Stimulated activated CD4-positive, alpha-beta T cell treated with anti-CD3 and anti-CD28 coated beads, Interleukin-15, amount 100 ng/mL, for 48 hours (primary cell): Measurements from ENCODE around the gene IGFALS.

ENCODE experiments used
- DNase-seq, 2 donors: peaks; one replicate each; pipeline ENCODE4 v3.0.0-alpha.2; 2020; ENCODE audit warnings: low read depth in 2 of 2

IGFALS gene

DNA sequence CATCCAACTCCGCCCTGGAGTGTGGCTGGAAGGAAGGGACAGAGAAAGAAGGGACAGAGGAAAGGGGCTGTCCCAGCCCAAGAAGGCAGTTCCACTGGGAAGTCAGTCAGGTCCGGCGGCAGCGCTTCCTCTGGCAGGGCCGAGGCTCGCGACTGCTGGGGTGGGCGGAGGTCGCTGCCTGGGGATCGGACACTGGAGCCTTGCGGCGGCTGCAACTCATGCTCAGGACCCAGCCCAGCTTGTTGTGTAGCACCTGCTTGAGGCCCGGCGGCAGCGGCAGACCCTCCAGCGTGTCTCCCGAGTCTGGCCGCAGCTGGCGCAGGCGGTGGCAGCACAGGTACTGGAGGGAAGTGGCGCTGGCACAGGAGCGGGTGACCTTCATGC, 16.5 kb downstream of the IGFALS start:
- DNase-seq = no peak

DNA sequence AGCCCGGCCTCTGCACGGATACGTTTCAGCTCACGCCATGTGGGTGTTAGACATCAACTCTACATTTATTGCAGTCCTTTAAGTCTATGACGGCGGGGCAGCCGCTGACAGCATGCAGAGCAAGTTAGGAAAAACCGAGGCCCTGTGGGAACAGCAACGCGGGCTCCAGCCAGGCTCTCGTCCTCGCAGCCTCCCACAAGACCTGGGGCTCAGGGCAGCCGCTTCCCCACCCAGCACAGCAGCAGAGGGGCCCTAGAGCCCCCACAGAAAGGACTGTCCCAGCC, 16.9 kb downstream of the IGFALS start:
- no peak for DNase-seq

DNA sequence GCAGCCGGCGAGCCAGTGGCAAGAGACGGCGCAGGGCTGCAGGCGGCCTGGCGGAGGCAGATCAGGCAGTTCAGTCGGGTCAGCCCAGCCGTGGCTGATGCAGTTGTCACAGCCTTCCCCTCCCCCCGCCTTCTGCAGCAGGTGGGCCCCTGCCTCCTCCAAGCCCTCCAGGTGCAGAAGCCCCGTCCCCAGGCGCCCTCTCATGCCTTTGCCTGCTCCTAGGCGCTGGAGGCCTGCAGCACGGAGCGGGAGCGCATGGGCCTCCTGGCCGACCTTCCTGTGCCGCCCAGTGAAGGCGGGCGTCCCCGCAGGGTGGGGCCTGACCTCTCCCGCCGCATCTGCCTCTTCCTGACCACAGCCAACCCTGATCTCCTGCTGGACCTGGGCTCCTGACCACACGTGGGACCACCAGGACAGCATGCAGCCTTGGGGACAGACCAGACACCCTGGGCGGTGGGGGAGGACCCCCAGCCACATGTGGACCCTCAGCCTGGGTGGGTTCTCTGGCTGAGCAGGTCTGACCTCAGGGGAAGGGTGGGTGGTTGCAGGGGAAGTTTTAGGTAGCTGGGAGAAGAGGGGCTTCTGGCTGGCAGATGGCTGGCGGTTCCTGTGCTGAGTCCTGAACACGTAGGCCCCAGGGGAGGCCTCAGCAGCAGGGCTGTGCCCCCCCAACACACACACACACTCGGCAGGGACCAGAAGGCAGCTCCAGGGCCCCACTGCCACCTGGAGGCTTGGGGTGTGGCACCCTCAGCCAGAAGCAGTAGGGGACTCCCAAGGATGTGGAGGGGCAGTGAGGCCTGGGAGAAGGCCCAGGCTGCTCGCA, 17.4 kb downstream of the IGFALS start:
- no peak for DNase-seq

DNA sequence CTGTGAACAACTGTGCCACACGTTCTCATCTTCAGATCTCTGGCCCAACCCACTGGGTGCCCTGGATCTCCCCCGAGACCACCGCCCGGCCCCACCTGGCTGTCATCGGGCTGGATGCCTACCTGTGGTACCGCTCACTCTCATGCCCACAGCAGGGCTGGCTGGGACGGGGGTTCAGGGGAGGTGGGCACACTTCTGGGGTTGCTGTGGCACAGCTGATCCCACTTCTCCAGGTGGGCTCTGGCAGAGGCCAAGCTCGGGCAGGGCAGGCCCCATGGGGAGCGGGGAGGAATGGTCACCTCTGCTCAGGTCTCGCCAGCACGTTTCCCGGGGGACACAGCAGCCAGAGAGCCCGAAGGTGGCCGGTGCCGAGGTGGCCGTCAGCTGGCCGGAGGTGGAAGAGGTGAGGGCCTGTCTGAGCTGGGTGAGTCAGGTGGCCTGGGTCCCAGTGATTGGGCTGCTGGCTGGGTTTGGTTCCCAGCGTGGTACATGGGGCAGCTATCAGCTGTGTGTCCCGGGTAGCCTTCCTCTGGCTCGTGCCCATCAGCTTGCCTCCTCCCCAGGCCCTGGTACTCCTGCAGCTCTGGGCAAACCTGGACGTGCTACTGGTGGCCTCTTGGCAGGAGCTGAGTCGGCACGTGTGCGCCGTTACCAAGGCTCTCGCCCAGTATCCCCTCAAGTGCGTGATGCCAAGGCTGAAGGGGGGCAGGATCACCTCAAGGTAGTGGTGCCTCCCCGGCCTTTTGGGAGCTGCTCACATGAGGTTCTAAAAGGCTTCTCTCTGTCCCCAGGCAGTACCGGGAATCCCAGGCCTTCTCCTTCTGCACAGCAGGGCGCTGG, 18.3 kb downstream of the IGFALS start:
- no peak for DNase-seq

DNA sequence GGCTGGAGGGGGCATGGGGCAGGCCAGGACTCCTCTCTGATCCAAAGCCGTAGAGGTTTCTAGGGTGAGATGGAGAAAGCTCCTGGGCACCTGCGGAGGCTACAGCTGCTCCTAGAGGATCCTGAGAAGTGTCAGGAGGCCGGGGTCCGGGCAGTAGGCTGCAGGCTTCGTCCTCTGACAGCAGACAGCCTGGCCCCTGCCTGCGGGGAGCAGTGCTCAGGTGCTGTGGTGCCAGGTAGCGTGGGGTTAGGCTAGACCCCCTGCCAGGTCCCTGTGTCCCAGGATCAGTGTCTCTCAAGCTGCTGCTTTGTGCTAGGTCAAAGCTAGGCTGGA, 19.1 kb downstream of the IGFALS start:
- no peak for DNase-seq

DNA sequence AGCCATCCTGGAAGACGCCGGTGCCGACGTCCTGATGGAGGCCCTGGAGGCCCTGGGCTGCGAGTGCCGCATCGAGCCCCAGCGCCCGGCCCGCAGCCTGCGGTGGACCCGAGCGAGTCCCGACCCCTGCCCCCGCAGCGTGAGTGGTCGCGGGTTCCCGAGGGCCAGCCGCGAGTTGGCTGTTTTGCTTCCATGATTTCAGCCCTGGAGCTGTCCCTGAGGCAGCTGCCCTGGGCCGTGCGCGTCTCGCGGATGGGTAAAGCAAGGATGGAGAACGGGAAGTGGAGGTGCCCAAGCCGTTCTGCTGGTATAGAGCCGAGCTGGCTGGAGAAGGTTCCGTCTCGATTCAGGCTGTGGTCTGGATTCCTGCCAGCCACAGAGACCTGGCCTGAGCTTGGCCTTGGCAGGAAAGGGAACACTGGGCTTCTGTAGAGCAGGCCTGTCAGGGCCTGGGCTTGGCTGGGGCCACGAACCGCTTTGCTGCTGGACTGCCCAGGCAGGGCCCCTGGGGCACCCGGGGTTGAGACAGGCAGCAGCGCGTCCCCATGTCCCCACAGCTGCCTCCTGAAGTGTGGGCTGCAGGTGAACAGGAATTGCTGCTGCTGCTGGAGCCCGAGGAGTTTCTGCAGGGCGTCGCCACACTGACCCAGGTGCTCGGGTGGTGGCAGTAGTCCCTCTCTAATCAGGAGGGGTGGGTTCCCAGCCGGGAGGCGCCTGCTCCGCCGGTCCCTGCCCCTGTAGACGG, 19.6 kb downstream of the IGFALS start:
- DNase-seq = no peak

DNA sequence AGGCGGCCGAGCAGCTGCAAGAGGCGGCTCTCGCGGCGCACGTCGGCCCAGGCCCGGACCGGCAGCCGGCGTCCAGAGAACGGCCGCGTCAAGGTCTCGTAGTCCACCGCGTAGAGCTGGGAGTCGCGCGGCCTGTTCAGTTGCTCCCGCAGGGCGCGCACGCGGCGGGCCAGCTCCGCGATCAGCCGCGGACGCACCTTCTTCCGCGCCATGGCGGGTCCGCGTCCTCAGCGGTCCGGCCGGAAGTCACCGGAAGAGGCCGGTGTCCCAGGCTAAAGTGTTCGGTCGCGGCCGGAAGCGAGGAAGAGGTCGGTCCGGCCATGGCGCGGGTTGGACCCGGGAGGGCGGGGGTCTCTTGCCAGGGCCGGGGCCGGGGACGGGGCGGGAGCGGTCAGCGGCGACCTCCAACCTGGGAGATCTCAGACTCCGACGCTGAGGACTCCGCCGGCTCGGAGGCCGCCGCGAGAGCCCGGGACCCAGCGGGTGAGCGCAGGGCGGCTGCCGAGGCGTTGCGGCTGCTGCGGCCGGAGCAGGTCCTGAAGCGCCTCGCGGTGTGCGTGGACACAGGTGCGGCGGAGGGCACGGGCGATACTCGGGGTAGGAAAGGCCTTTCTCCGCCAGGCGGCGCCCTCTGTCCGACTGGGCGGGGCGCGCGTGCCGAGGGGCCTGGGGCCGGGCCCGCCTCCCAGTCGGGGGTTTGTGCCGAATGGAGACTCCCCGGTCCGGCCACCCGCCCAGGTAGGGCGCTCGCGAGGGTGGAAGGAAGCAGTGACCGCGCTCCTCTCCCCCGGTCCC, 20.4 kb downstream of the IGFALS start, which contains the start of gene MRPS34:
Gene MRPS34, minus strand, starts transcription at position 227 of the 795 bp plus-strand sequence. Its CDS starts 15 bp downstream, at position 212.
- DNase-seq = peak; percentile 72 to 76

DNA sequence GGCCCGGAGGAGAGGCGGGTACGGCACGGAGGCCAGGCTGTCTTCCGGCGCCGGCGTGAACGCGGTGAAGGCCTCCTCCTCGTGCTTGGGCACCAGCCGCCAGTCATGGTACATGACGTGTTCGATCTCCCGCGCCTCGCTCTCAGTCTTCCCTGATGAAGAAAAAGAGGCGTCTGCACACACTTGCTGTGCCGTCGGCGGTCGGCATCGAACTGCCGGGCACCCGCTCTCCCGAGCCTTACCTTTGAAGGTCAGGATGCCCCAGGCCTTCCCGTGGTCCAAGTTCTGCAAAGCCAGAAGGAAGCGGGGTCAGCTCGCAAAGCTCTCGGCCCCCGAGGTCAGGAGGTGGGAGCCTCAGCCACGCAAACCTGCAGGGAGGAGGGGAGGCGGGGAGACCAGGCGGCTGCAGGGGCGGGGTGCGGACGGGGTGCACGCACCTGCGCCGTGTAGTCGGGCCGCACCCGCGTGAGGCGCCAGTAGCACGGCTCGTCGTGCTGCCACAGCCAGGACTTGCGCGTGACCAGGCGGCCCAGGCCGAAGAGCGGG, 21.1 kb downstream of the IGFALS start, which contains the start of gene EME2:
Gene EME2, plus strand, starts transcription at position 449 of the 546 bp plus-strand sequence. CDS start 418 bp downstream, outside the sequence.
- DNase-seq = peak; percentile 52 to 58

DNA sequence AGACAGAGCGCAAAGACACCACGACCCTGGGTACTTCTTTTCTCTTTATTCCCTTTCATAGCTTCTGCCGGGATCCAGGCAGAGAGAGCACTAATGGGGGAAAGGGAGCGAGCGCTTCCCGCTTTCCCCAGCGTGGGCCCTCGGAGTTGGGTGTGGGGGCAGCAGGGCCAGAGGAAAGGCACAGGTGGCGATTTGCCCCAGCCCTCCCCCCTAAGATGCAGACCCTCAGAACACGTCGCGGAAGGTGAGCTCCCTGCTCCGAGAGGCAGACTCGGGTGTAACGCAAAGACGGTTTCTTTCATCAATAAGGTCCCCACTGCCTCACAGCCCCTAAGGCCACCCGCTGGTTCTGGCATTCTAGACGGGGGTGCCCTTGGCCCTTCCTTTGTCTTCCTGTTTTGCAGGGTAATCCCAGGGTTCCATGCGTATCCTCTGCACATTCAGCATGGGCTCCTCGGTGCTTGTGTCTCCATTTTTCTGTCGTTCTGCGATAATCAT, 21.6 kb downstream of the IGFALS start:
- no peak for DNase-seq

DNA sequence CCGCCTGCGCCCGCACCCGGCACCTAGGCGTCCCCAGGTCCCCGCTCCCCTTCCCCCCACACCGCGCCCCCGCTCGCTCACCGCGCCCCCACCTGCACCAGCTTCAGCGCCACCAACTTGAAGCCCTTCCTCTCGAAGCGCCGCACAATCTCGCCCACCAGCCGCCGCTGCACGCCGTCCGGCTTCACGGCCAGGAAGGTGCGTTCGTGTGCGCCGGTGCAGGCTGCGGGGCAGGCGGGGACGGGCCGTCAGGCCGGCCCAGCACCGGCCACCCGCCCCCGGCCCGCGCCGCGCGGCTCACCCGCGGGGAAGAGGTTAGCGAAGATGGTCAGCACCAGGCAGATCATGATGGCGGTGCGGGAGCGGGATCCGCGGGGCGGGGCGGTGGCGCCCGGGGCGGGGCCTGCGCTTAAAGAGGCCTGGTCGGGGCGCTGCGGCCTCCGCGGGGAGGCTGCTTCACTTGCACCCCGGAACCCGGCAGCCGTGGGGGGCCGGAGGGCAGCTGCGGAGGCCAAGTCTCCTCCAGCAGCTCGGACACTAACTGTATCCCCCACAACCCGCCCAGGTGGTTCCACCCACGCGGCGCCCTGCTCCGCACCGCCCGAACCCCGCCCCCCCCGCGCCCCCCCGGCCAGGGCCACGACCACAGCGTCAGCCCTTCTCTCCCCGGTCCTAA, 22.2 kb downstream of the IGFALS start, which contains the start of gene NME3:
Gene NME3, minus strand, starts transcription at position 356 of the 676 bp plus-strand sequence. Its CDS starts 9 bp downstream, at position 347.
- DNase-seq = peak; percentile 63 to 75

DNA sequence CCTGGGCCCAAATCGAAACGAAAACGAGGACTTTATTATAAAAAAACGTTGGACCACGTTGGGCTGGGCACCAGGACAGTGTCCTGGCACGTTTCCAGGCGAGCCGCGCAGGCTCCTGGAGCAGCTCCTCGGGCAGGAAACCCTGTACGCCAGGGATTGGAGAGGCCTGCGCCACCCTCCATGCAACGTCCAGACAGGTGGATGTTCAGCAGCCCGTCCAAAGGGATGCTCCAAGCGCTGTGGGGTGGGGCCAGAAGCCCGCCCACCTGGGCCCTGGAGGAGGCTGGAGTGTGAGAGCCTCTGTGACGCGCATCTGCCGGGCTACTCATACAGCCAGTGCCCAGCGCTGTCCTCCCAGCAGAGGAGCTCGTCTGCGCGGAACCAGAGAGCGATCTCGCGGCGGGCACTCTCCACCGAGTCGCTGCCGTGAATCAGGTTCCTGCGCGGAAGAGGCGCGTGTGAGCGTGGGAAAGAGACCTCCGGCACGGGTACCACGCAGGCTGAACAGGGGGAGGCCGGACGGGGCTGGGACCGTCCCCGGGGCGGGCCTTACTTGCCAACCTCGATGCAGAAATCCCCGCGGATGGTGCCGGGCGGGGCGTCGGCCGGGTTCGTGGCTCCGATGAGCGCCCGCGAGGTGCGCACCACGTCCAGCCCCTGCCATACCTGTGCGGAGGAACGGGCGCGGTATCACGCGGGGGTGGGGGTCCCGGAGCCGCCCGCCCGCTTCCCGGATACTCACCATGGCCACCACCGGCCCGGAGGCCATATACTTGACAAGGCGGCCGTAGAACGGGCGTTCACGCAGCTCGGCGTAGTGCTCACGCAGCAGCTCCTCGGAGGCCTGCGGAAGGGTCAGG, 22.9 kb downstream of the IGFALS start:
- DNase-seq = no peak

DNA sequence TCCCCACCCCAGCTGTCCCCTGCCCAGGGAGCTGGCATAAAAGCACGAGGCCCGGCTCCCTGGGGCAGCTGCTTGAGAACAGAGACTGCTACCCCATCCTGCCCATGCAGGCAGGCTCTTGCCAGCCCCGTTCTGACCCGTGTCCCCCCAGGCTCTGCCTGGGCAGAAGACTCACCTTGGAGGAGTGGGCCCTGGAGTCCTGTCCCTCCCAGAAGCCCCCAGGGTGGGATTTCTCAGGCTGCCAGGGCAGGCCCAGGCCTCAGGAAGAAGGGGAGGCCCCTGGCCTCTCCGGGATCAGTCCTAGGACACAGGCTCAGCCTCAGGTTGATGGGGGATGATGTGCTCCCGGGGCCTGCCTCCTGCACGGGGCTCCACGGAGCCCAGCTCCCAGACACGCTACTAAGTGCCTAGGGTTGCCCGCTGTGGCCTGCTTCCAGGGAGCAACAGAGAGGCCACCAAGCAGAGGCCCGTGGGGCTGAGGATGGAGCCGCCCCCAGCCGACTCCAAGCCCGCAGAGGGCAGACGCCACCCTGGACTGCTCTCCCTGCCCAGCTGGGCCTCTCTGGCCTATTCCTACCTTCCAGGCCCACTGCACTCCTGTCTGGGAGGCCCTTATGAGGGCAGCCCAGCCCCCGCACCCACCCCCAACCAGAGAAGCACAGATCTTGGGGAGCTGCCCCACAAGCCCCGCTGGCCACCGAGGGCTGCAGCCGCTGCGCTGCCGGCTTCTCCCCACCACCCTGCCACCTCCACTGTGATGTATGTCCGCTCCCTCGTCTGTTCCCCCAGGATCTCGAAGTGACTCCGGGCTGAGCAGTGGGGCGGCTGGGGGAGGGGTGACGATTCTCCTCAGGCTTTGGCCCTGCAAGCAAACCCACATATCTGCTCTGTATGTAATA, 23.9 kb downstream of the IGFALS start:
- no peak for DNase-seq

DNA sequence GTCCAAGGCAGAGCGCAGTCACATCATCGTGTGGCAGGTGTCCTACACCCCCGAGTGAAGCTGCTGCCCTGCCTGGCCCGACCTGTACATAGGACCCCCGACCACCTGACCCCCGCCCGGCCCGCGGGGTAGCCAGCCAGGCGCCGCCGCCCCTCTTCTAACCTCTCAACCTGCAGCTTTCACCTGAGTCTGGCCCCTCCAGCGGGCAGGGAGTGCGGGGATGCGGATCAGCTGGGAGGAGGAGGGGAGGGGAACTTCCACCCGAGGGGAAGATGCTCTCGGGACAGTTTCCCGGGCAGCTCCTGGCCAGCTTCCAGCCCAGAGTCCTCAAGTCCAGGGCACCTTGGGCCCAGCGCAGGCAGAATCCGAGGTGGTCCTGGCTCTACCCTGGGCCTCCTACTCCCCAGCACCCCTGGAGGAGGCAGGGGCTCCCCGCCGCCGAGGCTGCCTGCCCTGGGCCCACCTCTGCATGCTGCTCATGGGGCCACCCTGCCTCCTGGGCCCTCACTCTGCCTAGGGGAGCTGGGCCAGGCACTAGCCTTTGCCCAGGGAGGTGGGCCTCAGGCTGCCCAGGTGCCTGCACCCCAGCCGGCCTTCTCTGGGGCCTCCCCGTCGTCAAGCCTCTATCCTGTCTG, 24.6 kb downstream of the IGFALS start:
- no peak for DNase-seq

DNA sequence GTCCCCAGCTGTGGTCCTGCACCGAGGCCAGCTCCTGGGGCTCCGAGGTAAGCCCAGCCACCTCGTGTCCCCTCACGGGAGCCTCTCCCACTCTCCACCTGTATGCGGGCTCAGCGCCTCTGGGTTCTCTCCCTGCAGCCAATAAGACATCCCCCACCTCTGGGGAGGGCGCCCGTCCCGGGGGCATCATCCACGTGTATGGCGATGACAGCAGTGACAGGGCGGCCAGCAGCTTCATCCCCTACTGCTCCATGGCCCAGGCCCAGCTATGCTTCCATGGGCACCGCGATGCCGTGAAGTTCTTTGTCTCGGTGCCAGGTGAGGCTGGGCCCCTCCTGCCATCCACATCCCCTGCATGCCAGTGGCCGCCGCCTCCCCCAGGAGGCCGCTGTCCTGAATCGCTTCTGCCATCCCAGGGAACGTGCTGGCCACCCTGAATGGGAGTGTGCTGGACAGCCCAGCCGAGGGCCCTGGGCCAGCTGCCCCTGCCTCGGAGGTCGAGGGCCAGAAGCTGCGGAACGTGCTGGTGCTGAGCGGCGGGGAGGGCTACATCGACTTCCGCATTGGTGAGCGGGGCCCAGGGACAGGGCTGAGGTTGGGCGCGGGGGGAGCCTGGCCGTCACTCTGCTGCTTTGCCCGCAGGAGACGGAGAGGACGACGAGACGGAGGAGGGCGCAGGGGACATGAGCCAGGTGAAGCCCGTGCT, 25.3 kb downstream of the IGFALS start:
- no peak for DNase-seq

DNA sequence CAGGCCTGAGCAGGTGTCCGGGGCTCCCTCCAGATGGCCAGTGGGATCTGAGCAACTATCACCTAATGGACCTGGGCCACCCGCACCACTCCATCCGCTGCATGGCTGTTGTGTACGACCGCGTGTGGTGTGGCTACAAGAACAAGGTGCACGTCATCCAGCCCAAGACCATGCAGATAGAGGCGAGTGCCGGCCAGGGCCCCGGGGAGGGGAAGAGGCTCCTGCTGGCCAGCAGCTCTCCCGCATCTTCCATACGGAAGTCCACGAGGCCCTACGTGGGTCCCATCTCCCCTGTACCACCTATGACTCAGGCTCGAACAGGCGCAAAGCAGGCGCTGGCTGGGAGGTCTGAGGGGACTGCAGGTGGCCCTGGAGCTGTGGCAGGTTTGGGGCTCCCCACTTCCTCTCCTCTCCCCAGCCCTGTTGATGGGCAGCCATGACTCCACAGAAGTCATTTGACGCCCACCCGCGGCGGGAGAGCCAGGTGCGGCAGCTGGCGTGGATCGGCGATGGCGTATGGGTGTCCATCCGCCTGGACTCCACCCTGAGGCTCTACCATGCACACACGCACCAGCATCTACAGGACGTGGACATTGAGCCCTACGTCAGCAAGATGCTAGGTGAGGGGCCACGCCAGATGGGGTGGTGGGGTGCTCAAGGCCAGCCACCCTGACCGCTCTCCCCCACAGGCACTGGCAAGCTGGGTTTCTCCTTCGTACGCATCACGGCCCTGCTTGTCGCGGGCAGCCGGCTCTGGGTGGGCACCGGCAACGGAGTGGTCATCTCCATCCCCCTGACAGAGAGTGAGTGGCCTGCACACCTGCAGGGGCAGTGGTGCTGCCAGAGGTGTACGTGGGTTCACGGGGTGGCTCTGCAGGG, 26.1 kb downstream of the IGFALS start:
- DNase-seq = no peak

DNA sequence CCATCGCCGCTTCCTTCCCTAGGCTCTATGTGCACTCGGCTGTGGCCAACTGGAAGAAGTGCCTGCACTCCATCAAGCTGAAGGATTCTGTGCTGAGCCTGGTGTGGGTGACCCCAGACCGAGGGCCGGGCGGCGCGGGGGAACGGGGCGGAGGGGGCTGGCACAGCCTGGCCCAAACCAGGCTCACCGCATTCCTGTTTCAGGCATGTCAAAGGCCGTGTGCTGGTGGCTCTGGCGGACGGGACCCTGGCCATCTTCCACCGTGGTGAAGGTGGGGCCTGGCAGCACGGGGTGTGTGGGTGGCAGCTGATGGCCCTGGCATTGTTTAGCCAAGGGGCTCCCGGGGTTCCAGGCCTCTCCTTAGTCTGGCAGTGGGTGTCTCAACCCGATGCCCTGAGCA, 26.8 kb downstream of the IGFALS start:
- no peak for DNase-seq
